Osteoblast (primary cell): ENCODE data around the gene KDM3A. TPM values are rescaled to one million over a fixed set of nuclear protein-coding genes. Genes with fewer than 3 reads are reported as not detected.

Source experiments
- DNase-seq: peaks from one replicate; pipeline ENCODE4 v3.0.0; 2011; ENCODE audit warnings: low spot score, mixed read lengths; ENCODE audit not compliant: insufficient read length; ENCODE audit errors: missing footprints
- H2AFZ ChIP-seq: 2 replicates; pipeline ENCODE4 v1.6.0; 2011; ENCODE audit warnings: mild to moderate bottlenecking, low read length
- H3K27ac ChIP-seq: 2 replicates; pipeline ENCODE4 v1.5.1; 2011; ENCODE audit warnings: mild to moderate bottlenecking, low read depth, low read length, moderate library complexity
- H3K27me3 ChIP-seq: 2 replicates; pipeline ENCODE4 v1.6.0; 2012; ENCODE audit warnings: mild to moderate bottlenecking, control low read depth, inconsistent platforms, low read length, moderate library complexity; ENCODE audit not compliant: insufficient read depth
- H3K36me3 ChIP-seq: 2 replicates; pipeline ENCODE4 v1.5.1; 2011; ENCODE audit warnings: mild to moderate bottlenecking, low read length, control low read depth, moderate library complexity; ENCODE audit not compliant: insufficient read depth
- H3K4me1 ChIP-seq: 2 replicates; pipeline ENCODE4 v1.5.1; 2011; ENCODE audit warnings: mild to moderate bottlenecking, low read length, control low read depth, moderate library complexity; ENCODE audit not compliant: insufficient read depth
- H3K4me2 ChIP-seq: 2 replicates; pipeline ENCODE4 v1.6.0; 2011; ENCODE audit warnings: mild to moderate bottlenecking, low read length; ENCODE audit not compliant: insufficient read depth
- H3K4me3 ChIP-seq: fragments of 200-600 bp; sonication (generic); 3 replicates; pipeline ENCODE4 v1.5.1; 2012; ENCODE audit warnings: mild to moderate bottlenecking, low read length, inconsistent platforms; ENCODE audit not compliant: insufficient read depth
- H3K79me2 ChIP-seq: 2 replicates; pipeline ENCODE4 v1.6.0; 2012; ENCODE audit warnings: mild to moderate bottlenecking, low read length, control low read depth, inconsistent platforms; ENCODE audit not compliant: insufficient read depth
- H3K9me3 ChIP-seq: 2 replicates; pipeline ENCODE4 v1.5.1; 2011; ENCODE audit warnings: low read depth, low read length, control low read depth
- H4K20me1 ChIP-seq: 2 replicates; pipeline ENCODE4 v1.6.0; 2012; ENCODE audit warnings: mild to moderate bottlenecking, low read length, control low read depth; ENCODE audit not compliant: insufficient read depth
- CTCF ChIP-seq: IDR thresholded peaks from 2 replicates; pipeline ENCODE4 v1.5.1; 2011; ENCODE audit warnings: mild to moderate bottlenecking, low read depth, low read length, moderate library complexity; ENCODE audit errors: extremely low read depth
- total RNA-seq: library from RNA; depleted of rRNA; stranded (reverse); fragments of >200 nt; gene quantifications from 2 replicates; pipeline ENCODE4 v1.2.3, GENCODE V29; 2012

Gene KDM3A
- total RNA-seq, 1 donor: 36.9 TPM

- TF ChIP-seq CTCF: no peak
- Histone ChIP-seq H3K27me3 (no peaks in the 10 kb centered on the region), H3K79me2 (peaks cover 3% of the 10 kb centered on the region), H4K20me1 (peaks cover 8% of the 10 kb centered on the region), H3K36me3 (peaks cover 46% of the 10 kb centered on the region), H3K4me1 (peaks cover 9% of the 10 kb centered on the region), H3K4me2 (no peak overlapping the region), H3K27ac (no peak overlapping the region), H2AFZ (no peak overlapping the region), H3K4me3 (no peak overlapping the region), H3K9me3 (no peaks in the 10 kb centered on the region)
- DNase-seq: no peak
Measured at GRCh38 chr2:86455181-86455580, 14.0 kb downstream of the KDM3A start.

GRCh38 chr2:86461042-86461743 lies 20.0 kb downstream of the KDM3A start:
- Histone ChIP-seq H3K4me3 (no peak overlapping the region), H3K27me3 (no peaks in the 10 kb centered on the region), H4K20me1 (no peaks in the 10 kb centered on the region), H2AFZ (no peak overlapping the region), H3K4me2 (no peak overlapping the region), H3K9me3 (no peaks in the 10 kb centered on the region), H3K4me1 (no peaks in the 10 kb centered on the region), H3K36me3 (peaks cover 60% of the 10 kb centered on the region), H3K27ac (no peak overlapping the region), H3K79me2 (no peaks in the 10 kb centered on the region)
- no peak for DNase-seq
- TF ChIP-seq CTCF: no peak

- H2AFZ ChIP-seq: no peak overlapping the region
- H3K4me1 ChIP-seq: no peaks in the 10 kb centered on the region
- no peaks in the 10 kb centered on the region for H3K27me3 ChIP-seq
- H3K9me3 ChIP-seq: no peaks in the 10 kb centered on the region
- H3K4me2 ChIP-seq: no peak overlapping the region
- H3K79me2 ChIP-seq: no peaks in the 10 kb centered on the region
- no peak for TF ChIP-seq CTCF
- no peak for DNase-seq
- H3K4me3 ChIP-seq: no peak overlapping the region
- H3K27ac ChIP-seq: no peak overlapping the region
- H4K20me1 ChIP-seq: no peaks in the 10 kb centered on the region
- peaks cover 47% of the 10 kb centered on the region for H3K36me3 ChIP-seq
Measured at GRCh38 chr2:86464652-86465051, 23.5 kb downstream of the KDM3A start.

GRCh38 chr2:86466306-86466705 lies 25.1 kb downstream of the KDM3A start:
- no peaks in the 10 kb centered on the region for H3K4me1 ChIP-seq
- no peak overlapping the region for H3K4me3 ChIP-seq
- no peaks in the 10 kb centered on the region for H3K9me3 ChIP-seq
- no peaks in the 10 kb centered on the region for H4K20me1 ChIP-seq
- peaks cover 58% of the 10 kb centered on the region for H3K36me3 ChIP-seq
- H3K27me3 ChIP-seq: no peaks in the 10 kb centered on the region
- no peaks in the 10 kb centered on the region for H3K79me2 ChIP-seq
- H3K4me2 ChIP-seq: no peak overlapping the region
- no peak for TF ChIP-seq CTCF
- DNase-seq: no peak
- H2AFZ ChIP-seq: no peak overlapping the region
- no peak overlapping the region for H3K27ac ChIP-seq
